ENCODE data around the gene ZNF407.

The ZNF407 gene

DNA sequence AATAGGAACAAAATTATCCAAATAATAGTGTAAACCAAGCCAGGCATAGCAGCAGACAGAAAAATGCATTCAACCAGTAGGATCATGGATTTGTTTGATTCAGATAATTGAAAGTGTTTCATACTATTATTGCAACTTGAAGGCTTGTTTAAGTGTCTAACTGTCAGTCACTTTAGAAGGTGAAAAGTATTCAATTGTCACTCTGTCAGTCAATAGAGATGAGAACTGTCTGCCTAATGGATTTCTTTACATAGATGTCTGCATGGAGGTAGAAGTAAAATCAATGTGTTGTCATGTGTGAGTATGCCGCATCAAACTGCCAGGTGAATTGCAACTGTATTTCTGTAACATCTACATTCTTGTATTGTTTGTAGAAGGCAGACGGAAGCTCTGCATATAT is 65.0 kb downstream of the ZNF407 start:
- TF ChIP-seq GATA3 (IDR thresholded peaks at IDR 0.05; ENCODE audit: low read depth, low read length) (no peak), GATA2 (IDR thresholded peaks at IDR 0.05; ENCODE audit: low read depth, low read length) (no peak)

DNA sequence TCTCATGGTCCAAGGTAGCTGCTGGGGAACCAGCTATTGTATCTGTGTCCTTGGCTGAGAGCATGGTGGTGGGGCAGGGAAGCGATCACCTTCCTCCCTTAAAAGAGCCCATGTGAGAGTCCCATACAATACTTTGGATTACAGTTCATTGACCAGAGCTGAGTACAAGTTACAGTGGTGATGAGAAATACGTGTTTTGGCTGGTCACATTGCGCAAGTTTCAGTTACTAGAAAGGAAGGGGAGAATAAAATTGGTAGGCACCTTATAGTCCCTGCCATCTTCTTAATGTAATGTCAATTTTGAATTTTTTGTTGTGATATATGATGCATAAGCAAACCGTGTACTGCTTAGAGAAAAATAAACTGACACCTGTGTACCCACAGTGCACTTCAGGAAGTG is 67.7 kb downstream of the ZNF407 start:
- TF ChIP-seq GATA3 (IDR thresholded peaks at IDR 0.05; ENCODE audit: low read depth, low read length) (no peak), GATA2 (IDR thresholded peaks at IDR 0.05; ENCODE audit: low read depth, low read length) (no peak)

GRCh38 chr18:74665905-74666304 is 68.2 kb downstream of the ZNF407 start:
- TF ChIP-seq GATA2 (IDR thresholded peaks at IDR 0.05; ENCODE audit: low read depth, low read length), result no peak
- TF ChIP-seq GATA3 (IDR thresholded peaks at IDR 0.05; ENCODE audit: low read depth, low read length), result no peak

DNA sequence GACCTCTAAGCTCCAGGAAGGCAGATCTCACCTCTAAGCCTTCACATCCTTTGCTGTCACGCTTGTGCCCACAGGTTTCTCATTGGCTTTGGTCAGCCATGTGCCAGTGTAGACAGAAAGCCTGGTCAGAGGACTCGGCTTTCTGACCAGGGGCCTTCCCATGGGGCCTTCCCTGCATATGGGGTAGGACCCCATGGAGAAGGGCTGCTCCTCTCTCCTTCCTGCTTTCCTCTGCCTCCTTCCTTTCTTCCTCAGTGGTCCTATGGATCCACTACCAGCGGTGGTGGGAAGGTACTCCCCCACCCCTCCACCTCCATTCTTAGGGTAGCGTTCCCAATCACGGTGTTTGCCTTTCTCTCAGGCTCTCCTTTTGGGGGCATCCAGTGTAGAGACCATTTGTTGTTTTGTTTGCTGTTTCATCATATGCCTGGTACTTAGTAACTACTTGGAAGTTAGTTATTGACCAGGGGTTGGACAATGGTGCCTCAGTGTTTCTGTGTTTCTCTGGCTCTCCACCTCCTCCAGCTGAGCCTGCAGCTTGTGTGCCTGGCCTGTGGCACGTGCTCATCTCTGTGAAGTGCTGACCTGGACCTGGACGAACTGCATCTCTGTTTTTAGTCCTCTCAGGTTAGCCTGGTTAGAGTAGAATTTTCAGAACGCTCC is 71.6 kb downstream of the ZNF407 start:
- TF ChIP-seq GATA2 (IDR thresholded peaks at IDR 0.05; ENCODE audit: low read depth, low read length) (no peak), GATA3 (IDR thresholded peaks at IDR 0.05; ENCODE audit: low read depth, low read length) (no peak)

- TF ChIP-seq GATA3 (IDR thresholded peaks at IDR 0.05; ENCODE audit: low read depth, low read length) (no peak), GATA2 (IDR thresholded peaks at IDR 0.05; ENCODE audit: low read depth, low read length) (no peak)
Measured at GRCh38 chr18:74672371-74672770, 74.7 kb downstream of the ZNF407 start.

DNA sequence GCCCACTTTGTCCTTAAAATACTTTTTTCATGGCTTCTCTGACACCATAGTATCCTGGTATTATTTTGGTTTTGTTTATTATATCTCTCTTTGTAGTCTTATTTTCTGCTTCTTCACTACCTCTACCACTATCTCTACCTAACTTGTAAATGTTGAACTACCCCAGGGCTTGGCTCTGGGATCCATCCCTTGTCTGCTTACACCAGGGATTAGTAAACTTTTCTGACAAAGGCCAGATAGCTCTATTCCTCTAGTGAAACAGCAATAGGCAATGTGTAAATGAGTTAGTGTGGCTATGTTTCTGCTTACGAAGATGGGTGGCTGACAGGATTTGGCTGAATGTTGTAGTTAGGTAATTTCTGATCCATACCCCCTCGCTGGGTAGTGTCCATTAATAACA is 76.8 kb downstream of the ZNF407 start:
- TF ChIP-seq GATA2 (IDR thresholded peaks at IDR 0.05; ENCODE audit: low read depth, low read length), result no peak
- TF ChIP-seq GATA3 (IDR thresholded peaks at IDR 0.05; ENCODE audit: low read depth, low read length), result no peak

DNA sequence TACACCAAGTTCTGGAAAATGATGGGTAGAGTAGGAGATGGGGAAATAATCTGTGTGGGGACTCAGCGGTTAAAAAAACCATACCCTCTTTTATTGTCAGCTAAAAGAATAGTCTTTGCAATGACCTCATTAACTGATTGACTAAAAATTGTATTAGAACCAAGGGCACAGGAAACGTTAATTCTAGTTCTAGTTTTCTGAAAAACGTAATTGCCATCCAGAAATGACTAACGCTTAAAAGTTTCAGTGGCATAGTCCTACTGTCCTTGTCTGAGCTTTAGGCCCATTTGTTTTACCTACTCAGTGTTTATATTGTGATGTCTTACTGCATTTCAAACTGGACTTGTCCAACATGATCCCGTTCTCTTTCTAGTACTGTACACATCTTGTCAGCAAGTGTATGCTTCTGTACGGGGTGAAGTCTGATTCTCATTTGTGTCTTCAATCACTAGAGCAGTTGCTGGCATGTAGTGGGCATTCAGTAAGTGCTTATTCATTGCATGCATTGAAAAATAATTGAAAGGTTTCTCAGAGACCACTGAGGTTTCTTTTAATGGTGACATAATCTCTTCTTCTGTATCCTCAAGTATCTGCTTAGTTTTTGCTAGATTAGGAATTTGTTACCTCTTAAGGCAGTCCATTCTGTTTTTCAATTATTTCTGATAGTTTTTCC is 81.5 kb downstream of the ZNF407 start:
- TF ChIP-seq GATA2 (IDR thresholded peaks at IDR 0.05; ENCODE audit: low read depth, low read length) (no peak), GATA3 (IDR thresholded peaks at IDR 0.05; ENCODE audit: low read depth, low read length) (no peak)

DNA sequence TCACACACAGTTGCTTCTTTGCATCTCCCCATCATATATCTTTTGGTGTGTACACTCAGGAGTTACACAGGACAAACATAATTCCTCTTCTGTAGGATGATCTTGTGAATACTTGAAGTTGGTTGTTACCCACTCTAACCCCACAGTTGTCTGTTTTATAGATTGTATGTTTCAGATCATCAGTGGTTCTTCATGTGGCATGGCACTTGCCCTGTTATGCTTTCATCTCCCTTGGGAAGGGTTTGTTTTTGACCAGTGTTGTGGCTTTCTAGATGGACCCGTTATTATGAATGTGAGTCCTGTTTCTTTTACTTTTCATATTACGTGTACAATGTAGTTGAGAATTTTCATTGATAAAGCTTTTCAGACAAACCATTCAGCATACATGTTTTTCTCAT is 82.0 kb downstream of the ZNF407 start:
- TF ChIP-seq GATA3 (IDR thresholded peaks at IDR 0.05; ENCODE audit: low read depth, low read length) (no peak), GATA2 (IDR thresholded peaks at IDR 0.05; ENCODE audit: low read depth, low read length) (no peak)

DNA sequence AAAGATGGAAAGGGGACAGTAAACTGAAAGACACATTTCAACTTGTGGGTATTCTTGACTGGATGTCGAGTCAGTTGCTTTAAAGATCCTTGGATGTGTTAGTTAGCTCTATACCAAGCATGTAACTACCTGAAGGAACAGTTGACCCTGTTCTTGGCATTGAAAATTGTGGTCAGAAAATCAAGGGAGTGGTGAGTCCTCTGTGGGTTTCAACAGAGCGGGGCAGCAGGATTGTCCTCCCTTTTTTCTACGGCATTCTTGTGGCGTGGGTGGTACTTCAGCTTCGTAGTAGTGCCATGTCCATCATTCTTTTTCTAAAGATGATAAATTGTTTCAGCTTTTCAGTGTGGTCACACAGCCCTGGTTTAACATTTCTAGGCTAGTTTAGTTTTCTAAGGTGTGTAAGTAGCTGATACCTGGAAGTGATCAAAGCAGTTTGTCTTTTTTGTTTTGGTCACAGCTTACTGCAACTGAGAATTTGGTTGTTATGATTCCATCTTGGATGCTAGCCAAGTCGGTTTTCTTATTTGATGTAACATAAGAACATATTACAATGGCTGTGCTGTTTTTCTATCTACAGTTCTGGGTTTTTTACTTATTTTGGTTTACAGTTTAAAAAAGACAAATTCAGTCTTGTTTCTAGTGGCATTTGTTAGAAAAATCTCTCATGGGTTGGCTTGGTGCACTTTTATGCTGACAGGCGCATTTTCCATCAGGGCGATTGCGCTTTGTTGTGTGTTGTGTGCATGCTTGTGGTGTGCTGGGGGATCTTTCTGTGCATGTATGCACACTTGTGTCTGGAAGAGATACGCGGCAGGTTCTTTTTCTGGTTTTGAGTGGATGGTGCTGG is 84.7 kb downstream of the ZNF407 start:
- TF ChIP-seq GATA3 (IDR thresholded peaks at IDR 0.05; ENCODE audit: low read depth, low read length), result no peak
- TF ChIP-seq GATA2 (IDR thresholded peaks at IDR 0.05; ENCODE audit: low read depth, low read length), result no peak

DNA sequence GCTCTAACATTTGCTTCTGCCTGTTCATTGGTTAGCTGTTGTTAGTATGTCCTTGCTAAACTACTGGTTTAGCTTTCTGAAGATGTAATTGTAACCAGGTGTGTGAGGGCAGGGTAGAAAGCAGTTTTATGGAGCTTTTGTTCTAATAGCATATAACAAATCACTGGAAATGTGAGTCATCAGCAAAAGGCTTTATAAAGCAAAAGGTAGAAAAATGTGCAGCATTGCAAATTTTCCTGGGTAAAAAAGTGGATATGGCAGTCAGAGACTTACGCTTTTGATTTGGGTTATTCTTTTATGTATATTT is 85.3 kb downstream of the ZNF407 start:
- TF ChIP-seq GATA3 (IDR thresholded peaks at IDR 0.05; ENCODE audit: low read depth, low read length), result no peak
- TF ChIP-seq GATA2 (IDR thresholded peaks at IDR 0.05; ENCODE audit: low read depth, low read length), result no peak

GRCh38 chr18:74683573-74683972 is 85.9 kb downstream of the ZNF407 start:
- no peak for TF ChIP-seq GATA2 (IDR thresholded peaks at IDR 0.05; ENCODE audit: low read depth, low read length)
- no peak for TF ChIP-seq GATA3 (IDR thresholded peaks at IDR 0.05; ENCODE audit: low read depth, low read length)

DNA sequence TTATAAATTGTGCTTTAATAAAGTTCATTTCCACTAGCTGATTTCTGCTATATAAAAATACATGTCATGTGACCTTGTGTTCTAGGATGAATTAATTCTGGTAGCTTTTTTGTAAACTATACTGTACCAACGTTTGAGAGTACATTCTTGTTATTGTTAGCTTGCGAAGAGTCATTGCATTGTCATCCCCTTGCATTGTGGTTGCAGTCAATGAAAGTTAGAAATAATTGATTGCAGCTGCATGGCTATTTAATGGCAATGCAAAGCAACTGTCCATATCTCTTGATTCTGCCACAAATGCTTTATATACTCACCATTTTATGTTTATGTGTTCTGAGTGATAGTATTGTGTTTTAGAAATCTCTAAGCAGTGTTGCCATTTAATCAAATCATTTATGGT is 91.6 kb downstream of the ZNF407 start:
- TF ChIP-seq GATA3 (IDR thresholded peaks at IDR 0.05; ENCODE audit: low read depth, low read length) (no peak), GATA2 (IDR thresholded peaks at IDR 0.05; ENCODE audit: low read depth, low read length) (no peak)

DNA sequence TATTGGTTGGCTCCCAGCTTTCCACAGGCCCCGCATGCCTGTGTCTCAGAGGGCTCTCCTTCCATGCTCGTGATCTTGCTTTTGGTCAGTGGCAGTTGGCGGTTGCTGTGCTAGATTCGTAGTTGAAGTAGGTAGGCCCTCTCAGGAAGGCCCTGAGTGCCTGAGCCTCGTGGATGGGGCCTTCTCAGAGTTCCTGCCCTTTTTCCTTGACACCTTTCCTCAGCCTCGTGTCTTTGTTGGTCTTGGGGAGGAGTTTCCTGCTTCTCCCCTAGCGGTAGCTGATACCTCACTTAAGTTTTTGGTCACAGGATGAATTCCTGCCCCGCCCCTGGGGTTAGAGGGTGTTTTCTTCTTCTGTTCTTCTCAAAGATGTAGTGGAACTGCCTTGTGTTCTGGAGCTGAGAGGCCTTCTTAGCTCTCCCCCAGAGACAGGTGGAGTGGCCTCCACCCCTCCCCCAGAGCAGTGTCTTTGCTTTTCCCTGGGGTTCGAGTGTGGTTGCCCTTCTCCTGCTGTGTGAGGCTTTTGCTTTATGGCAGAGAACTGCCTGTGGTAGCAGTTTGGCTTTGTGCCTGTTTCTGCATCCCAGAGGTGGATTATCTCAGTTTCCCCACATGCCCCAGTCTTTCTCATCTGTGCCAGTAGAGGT is 94.8 kb downstream of the ZNF407 start:
- TF ChIP-seq GATA2 (IDR thresholded peaks at IDR 0.05; ENCODE audit: low read depth, low read length) (no peak), GATA3 (IDR thresholded peaks at IDR 0.05; ENCODE audit: low read depth, low read length) (no peak)

DNA sequence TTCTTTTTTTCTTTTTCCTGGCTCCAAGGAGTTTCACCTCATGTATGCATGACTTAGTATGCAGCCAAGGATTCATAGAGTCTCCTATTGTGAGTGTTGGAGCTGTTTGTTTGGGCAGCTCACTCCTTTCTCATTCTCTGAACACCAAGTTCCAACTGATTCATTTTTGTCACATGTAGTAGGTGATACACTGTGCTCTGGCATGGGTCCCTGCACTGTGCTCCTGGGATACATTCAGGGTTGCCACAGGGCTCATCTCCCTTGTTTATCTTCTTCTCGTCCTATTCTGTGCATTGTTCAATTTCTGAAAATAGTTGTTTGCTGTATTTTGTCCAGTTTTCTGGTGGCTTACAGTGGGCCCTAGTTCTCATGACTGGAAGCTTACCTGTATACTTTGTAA is 96.8 kb downstream of the ZNF407 start:
- no peak for TF ChIP-seq GATA3 (IDR thresholded peaks at IDR 0.05; ENCODE audit: low read depth, low read length)
- no peak for TF ChIP-seq GATA2 (IDR thresholded peaks at IDR 0.05; ENCODE audit: low read depth, low read length)

Measured in SH-SY5Y (cell line).